Measurements from ENCODE around the gene DDAH1. TPM values are rescaled to one million over a fixed set of nuclear protein-coding genes. Genes with fewer than 3 reads are reported as not detected.

Gene DDAH1
- total RNA-seq, 1 experiment from 2014 or later: 22.8 TPM

DNA sequence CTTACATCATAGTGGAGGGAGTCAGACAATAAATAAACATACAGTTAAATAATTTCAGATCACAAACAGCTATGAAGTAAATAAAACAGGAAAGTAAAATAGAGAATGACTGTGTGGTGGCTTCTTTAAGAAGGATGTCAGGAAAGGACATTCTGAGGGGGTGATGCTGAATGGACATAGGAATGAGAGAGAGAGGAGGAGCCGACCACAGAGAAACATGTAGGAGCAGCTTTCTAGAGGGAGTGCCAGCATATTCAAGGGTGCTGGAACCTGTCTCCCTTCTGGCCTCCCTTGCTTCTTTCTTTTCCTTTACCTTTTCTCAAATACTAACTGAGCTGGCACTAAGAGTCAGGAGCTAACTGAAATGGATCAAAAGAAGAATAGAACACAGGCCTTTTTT, 168.0 kb downstream of the DDAH1 start:
- Mint-ChIP-seq H3K4me3 (no peak overlapping the region), H3K36me3 (no peaks in the 10 kb centered on the region), H3K4me1 (peaks cover 9% of the 10 kb centered on the region), H3K27ac (no peak overlapping the region), H3K9me3 (no peaks in the 10 kb centered on the region), H3K27me3 (ENCODE audit: low read depth) (no peaks in the 10 kb centered on the region; the same call in 1 of the 2 replicates)
- ChIA-PET CTCF (interaction anchor here (1.3 to 1.4 kb wide), 2 partner anchors 11 to 37 kb away, joined by 5 to 6 read pairs; partner anchors contain the start of gene C1orf52), POLR2A (no interaction called here)
- TF ChIP-seq NFE2L1 (CRISPR knock-in tag; IDR thresholded peaks at IDR 0.05) (no peak), ATF1 (CRISPR knock-in tag; IDR thresholded peaks at IDR 0.05) (no peak), USF1 (CRISPR knock-in tag; IDR thresholded peaks at IDR 0.05) (no peak), MAX (CRISPR knock-in tag; IDR thresholded peaks at IDR 0.05) (no peak), EMX1 (CRISPR knock-in tag; IDR thresholded peaks at IDR 0.05) (no peak), ZNF671 (CRISPR knock-in tag; IDR thresholded peaks at IDR 0.05) (no peak), IRF2 (CRISPR knock-in tag; IDR thresholded peaks at IDR 0.05; ENCODE audit: borderline replicate concordance, low read depth) (no peak), ZNF425 (CRISPR knock-in tag; conservative IDR thresholded peaks at IDR 0.05) (no peak), ZNF121 (CRISPR knock-in tag; IDR thresholded peaks at IDR 0.05) (no peak), NFATC4 (CRISPR knock-in tag; IDR thresholded peaks at IDR 0.05) (no peak), E2F1 (CRISPR knock-in tag; IDR thresholded peaks at IDR 0.05) (no peak), SOX15 (CRISPR knock-in tag; IDR thresholded peaks at IDR 0.05) (no peak), ETV6 (CRISPR knock-in tag; IDR thresholded peaks at IDR 0.05) (no peak)
- TF ChIP-seq, protein P1, sequence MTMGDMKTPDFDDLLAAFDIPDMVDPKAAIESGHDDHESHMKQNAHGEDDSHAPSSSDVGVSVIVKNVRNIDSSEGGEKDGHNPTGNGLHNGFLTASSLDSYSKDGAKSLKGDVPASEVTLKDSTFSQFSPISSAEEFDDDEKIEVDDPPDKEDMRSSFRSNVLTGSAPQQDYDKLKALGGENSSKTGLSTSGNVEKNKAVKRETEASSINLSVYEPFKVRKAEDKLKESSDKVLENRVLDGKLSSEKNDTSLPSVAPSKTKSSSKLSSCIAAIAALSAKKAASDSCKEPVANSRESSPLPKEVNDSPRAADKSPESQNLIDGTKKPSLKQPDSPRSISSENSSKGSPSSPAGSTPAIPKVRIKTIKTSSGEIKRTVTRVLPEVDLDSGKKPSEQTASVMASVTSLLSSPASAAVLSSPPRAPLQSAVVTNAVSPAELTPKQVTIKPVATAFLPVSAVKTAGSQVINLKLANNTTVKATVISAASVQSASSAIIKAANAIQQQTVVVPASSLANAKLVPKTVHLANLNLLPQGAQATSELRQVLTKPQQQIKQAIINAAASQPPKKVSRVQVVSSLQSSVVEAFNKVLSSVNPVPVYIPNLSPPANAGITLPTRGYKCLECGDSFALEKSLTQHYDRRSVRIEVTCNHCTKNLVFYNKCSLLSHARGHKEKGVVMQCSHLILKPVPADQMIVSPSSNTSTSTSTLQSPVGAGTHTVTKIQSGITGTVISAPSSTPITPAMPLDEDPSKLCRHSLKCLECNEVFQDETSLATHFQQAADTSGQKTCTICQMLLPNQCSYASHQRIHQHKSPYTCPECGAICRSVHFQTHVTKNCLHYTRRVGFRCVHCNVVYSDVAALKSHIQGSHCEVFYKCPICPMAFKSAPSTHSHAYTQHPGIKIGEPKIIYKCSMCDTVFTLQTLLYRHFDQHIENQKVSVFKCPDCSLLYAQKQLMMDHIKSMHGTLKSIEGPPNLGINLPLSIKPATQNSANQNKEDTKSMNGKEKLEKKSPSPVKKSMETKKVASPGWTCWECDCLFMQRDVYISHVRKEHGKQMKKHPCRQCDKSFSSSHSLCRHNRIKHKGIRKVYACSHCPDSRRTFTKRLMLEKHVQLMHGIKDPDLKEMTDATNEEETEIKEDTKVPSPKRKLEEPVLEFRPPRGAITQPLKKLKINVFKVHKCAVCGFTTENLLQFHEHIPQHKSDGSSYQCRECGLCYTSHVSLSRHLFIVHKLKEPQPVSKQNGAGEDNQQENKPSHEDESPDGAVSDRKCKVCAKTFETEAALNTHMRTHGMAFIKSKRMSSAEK (CRISPR knock-in tag; IDR thresholded peaks at IDR 0.05; ENCODE audit: borderline replicate concordance): no peak
- ATAC-seq (no peak), DNase-seq (ENCODE audit: low spot score) (no peak)

- Mint-ChIP-seq H3K4me1 (peaks cover 9% of the 10 kb centered on the region), H3K27me3 (ENCODE audit: low read depth) (no peaks in the 10 kb centered on the region; the same call in 1 of the 2 replicates), H3K4me3 (no peak overlapping the region), H3K9me3 (no peaks in the 10 kb centered on the region), H3K36me3 (no peaks in the 10 kb centered on the region), H3K27ac (no peak overlapping the region)
- ATAC-seq: no peak
- CTCF ChIA-PET: no interaction called here
- no peak for DNase-seq (ENCODE audit: low spot score)
- TF ChIP-seq GABPB1 (CRISPR knock-in tag; IDR thresholded peaks at IDR 0.05): no peak
- TF ChIP-seq STAT6 (CRISPR knock-in tag; conservative IDR thresholded peaks at IDR 0.05; ENCODE audit: low read depth): no peak
- TF ChIP-seq MAX (CRISPR knock-in tag; IDR thresholded peaks at IDR 0.05): no peak
- POLR2A ChIA-PET: no interaction called here
These were observed 169.3 kb downstream of the DDAH1 start for GRCh38 chr1:85295654-85296053.

Data from WTC11 (cell line).